PC-3 (cell line): ENCODE results near the gene LMAN2. TPM values are rescaled to one million over a fixed set of nuclear protein-coding genes. Genes with fewer than 3 reads are reported as not detected.

Experiments
- ATAC-seq: fragments of 200-7000 bp; cut with Tn5 transposase; 2 replicates; pipeline ENCODE4 v1.9.1; 2020; ENCODE audit warnings: mild to moderate bottlenecking, moderate library complexity
- BruUV-seq: library from RNA; stranded (reverse); fragments of 400-500 nt; replicated peaks from 2 replicates; lab custom pipeline; 2021; lab: Mats Ljungman, UMichigan
- CTCF ChIA-PET: fragments of 300-600 bp; sonication (Branson Sonifier 250); formaldehyde crosslinking; loops from one replicate; lab custom pipeline; 2022; ENCODE audit warnings: antibody characterized with exemption; lab: Charles Lee
- POLR2A ChIA-PET: fragments of 300-600 bp; sonication (Branson Sonifier 250); formaldehyde crosslinking; loops from one replicate; lab custom pipeline; 2022; ENCODE audit warnings: antibody characterized with exemption; ENCODE audit not compliant: unreplicated experiment; lab: Charles Lee
- DNase-seq: peaks from one replicate; pipeline ENCODE4 v3.0.0-alpha.2; 2015
- H2AFZ ChIP-seq: fragments of 300-600 bp; sonication (generic); 2 replicates; pipeline ENCODE4 v1.6.0; 2016; ENCODE audit warnings: antibody characterized with exemption, low read length
- H3F3A ChIP-seq: fragments of 300-600 bp; sonication (generic); one replicate; pipeline ENCODE4 v1.6.0; 2017; ENCODE audit warnings: antibody characterized with exemption, low read length, control low read depth, mild to moderate bottlenecking; ENCODE audit not compliant: unreplicated experiment
- H3K27ac ChIP-seq: fragments of 300-600 bp; sonication (generic); 2 replicates; pipeline ENCODE4 v1.5.1; 2016; ENCODE audit warnings: mild to moderate bottlenecking, low read length
- H3K27me3 ChIP-seq: fragments of 300-600 bp; sonication (generic); 2 replicates; pipeline ENCODE4 v1.6.1; 2016; ENCODE audit warnings: low read length, mixed read lengths
- H3K36me3 ChIP-seq: fragments of 300-600 bp; sonication (generic); 2 replicates; pipeline ENCODE4 v1.6.1; 2016; ENCODE audit warnings: low read depth, mixed run types, low read length, mixed read lengths
- H3K4me1 ChIP-seq: fragments of 300-600 bp; sonication (generic); 2 replicates; pipeline ENCODE4 v1.5.1; 2016; ENCODE audit warnings: low read length; ENCODE audit not compliant: insufficient read depth
- H3K4me2 ChIP-seq: fragments of 300-600 bp; sonication (generic); 2 replicates; pipeline ENCODE4 v1.6.0; 2016; ENCODE audit warnings: low read length
- H3K4me3 ChIP-seq: fragments of 300-600 bp; sonication (generic); 2 replicates; pipeline ENCODE4 v1.5.1; 2016; ENCODE audit warnings: mild to moderate bottlenecking, low read length, mixed read lengths
- H3K79me2 ChIP-seq: fragments of 300-600 bp; sonication (generic); 2 replicates; pipeline ENCODE4 v1.6.1; 2017; ENCODE audit warnings: low read length, mixed read lengths
- H3K9ac ChIP-seq: fragments of 300-600 bp; sonication (generic); 2 replicates; pipeline ENCODE4 v1.6.0; 2016; ENCODE audit warnings: mild to moderate bottlenecking, low read length
- H3K9me2 ChIP-seq: fragments of 300-600 bp; sonication (generic); replicated peaks from 2 replicates; pipeline ENCODE4 v1.6.1; 2016; ENCODE audit warnings: mixed run types, low read length, mixed read lengths
- H3K9me3 ChIP-seq: fragments of 300-600 bp; sonication (generic); 2 replicates; pipeline ENCODE4 v1.6.1; 2016; ENCODE audit warnings: low read length, mixed read lengths
- H4K20me1 ChIP-seq: fragments of 300-600 bp; sonication (generic); 2 replicates; pipeline ENCODE4 v1.6.1; 2016; ENCODE audit warnings: low read length, mixed read lengths
- CTCF ChIP-seq: fragments of 300-600 bp; sonication (generic); conservative IDR thresholded peaks from 2 replicates; pipeline ENCODE4 v1.5.1; 2017; ENCODE audit warnings: antibody characterized with exemption, low read depth, mild to moderate bottlenecking, low read length
- EZH2 ChIP-seq: fragments of 300-600 bp; sonication (generic); IDR thresholded peaks from one replicate; pipeline ENCODE4 v1.6.1; 2017; ENCODE audit warnings: antibody characterized with exemption, mild to moderate bottlenecking, low read length; ENCODE audit not compliant: unreplicated experiment
- EZH2phosphoT487 ChIP-seq: fragments of 300-600 bp; sonication (generic); IDR thresholded peaks from 2 replicates; pipeline ENCODE4 v1.6.1; 2018; ENCODE audit warnings: mild to moderate bottlenecking, antibody characterized with exemption, low read length, borderline replicate concordance
- intact Hi-C: fragments of 100-400 bp; cut with micrococcal nuclease; formaldehyde crosslinking; loops from 2 replicates; pipeline ENCODE4 v1.9.0; 2023
- total RNA-seq: library from RNA; depleted of rRNA; stranded (reverse); fragments of >200 nt; gene quantifications from 2 replicates; pipeline ENCODE4 v1.2.3, GENCODE V29; 2014

LMAN2 gene
- total RNA-seq, 1 experiment from 2014 or later, result 310 TPM

- Histone ChIP-seq H4K20me1 (no peaks in the 10 kb centered on the region), H3K9me3 (no peaks in the 10 kb centered on the region), H3K4me1 (peaks cover 4% of the 10 kb centered on the region), H3K9me2 (no peaks in the 10 kb centered on the region), H3K27me3 (no peaks in the 10 kb centered on the region), H3K27ac (no peak overlapping the region), H3K4me3 (no peak overlapping the region), H2AFZ (no peak overlapping the region), H3K79me2 (no peaks in the 10 kb centered on the region), H3K36me3 (no peaks in the 10 kb centered on the region), H3K4me2 (no peak overlapping the region), H3F3A (no peaks in the 10 kb centered on the region), H3K9ac (no peak overlapping the region)
- intact Hi-C loops, result no loop called here
- TF ChIP-seq CTCF, result no peak
- TF ChIP-seq EZH2phosphoT487, result no peak
- no peak for TF ChIP-seq EZH2
- BruUV-seq, result no TSS peak
- ATAC-seq (no peak), DNase-seq (no peak)
- ChIA-PET CTCF (no interaction called here), POLR2A (no interaction called here)
Observed at GRCh38 chr5:177320879-177321278, 30.6 kb downstream of the LMAN2 start.

DNA sequence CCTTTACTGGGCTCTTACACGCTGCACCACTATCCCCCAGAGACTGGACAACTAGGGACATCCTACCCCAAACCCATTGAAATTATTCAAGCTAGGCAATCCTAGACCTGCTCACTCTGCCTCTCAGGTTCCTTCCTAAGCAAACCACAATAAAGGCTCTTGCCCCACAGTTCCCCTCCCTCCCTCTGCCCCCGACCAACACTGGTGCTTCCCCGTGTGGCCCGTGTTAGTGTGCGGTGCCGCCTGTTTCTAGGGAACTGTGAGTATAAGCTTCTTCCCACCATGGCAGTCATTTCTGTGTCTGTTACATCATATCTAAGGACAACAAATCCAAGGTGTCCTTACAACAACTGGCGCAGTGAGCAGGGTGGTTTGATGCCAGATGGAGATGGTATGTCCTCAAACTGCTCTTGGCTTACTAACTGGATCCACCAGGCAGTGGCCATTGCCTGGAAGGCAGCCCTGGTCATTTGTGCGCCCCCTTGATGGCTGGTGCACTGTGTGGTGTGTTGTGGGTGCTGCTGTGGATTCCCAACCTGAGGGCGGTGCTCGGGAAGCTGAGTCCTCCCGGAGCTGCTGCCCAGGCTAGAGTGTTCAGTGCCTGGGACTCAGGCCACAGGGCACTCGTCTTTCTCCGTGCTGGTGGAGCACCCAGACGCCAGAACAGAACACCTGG lies 31.4 kb downstream of the LMAN2 start:
- H3K4me2 ChIP-seq, result no peak overlapping the region
- H3K27ac ChIP-seq, result no peak overlapping the region

More for the DNA sequence above, 31.4 kb downstream of the LMAN2 start:
- no peak for DNase-seq
- no peaks in the 10 kb centered on the region for H3F3A ChIP-seq
- ChIA-PET POLR2A (no interaction called here), CTCF (no interaction called here)
- H3K79me2 ChIP-seq, result no peaks in the 10 kb centered on the region
- H3K4me3 ChIP-seq, result no peak overlapping the region
- no TSS peak for BruUV-seq
- H4K20me1 ChIP-seq, result no peaks in the 10 kb centered on the region
- H3K27me3 ChIP-seq, result no peaks in the 10 kb centered on the region
- H3K9ac ChIP-seq, result no peak overlapping the region
- H2AFZ ChIP-seq, result no peak overlapping the region
- intact Hi-C loops, result loop anchor here (2.0 kb wide), 2 partner anchors 127 to 135 kb away; partner anchors contain the start of gene PRR7
- no peaks in the 10 kb centered on the region for H3K9me3 ChIP-seq
- no peak for TF ChIP-seq EZH2phosphoT487
- no peak for TF ChIP-seq CTCF
- no peak for TF ChIP-seq EZH2
- no peaks in the 10 kb centered on the region for H3K36me3 ChIP-seq
- no peaks in the 10 kb centered on the region for H3K9me2 ChIP-seq
- no peak for ATAC-seq
- H3K4me1 ChIP-seq, result no peaks in the 10 kb centered on the region
